ENCODE results near the gene ARMC8.

DNA sequence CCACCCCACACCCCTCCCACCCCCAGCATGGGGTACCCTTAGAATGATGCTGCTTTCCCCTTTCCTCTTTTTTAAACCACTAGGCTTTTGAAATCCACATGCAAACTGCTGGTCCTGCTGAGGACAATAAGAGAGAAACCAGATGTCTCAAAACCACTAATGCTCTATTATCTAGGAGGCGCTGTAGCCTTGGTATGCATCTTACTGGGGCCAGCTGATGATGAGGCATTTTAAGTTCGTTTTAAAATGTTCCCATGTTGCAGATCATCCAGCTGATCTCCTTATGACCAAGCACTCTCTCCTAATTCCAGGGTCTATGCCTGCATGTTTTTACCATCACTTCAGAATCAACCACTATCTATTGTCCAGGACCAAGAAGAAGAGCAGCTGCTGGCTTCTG, 141.2 kb downstream of the ARMC8 start:
- TF ChIP-seq, protein P1, sequence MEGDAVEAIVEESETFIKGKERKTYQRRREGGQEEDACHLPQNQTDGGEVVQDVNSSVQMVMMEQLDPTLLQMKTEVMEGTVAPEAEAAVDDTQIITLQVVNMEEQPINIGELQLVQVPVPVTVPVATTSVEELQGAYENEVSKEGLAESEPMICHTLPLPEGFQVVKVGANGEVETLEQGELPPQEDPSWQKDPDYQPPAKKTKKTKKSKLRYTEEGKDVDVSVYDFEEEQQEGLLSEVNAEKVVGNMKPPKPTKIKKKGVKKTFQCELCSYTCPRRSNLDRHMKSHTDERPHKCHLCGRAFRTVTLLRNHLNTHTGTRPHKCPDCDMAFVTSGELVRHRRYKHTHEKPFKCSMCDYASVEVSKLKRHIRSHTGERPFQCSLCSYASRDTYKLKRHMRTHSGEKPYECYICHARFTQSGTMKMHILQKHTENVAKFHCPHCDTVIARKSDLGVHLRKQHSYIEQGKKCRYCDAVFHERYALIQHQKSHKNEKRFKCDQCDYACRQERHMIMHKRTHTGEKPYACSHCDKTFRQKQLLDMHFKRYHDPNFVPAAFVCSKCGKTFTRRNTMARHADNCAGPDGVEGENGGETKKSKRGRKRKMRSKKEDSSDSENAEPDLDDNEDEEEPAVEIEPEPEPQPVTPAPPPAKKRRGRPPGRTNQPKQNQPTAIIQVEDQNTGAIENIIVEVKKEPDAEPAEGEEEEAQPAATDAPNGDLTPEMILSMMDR (IDR thresholded peaks at IDR 0.05), result no peak
- TF ChIP-seq POLR2A (IDR thresholded peaks at IDR 0.05), result no peak

Measured in lower leg skin (tissue), 3 donors.